GM12875 (cell line): ENCODE data around the gene AIFM3.

Experiments used
- H3K4me3 ChIP-seq: one replicate; pipeline ENCODE4 v1.5.1; 2011; ENCODE audit warnings: low read depth, low read length, control low read depth
- TF ChIP-seq, protein P1 (sequence below): IDR thresholded peaks from 2 replicates; pipeline ENCODE4 v1.5.1; 2011; ENCODE audit warnings: low read depth, mild to moderate bottlenecking, control low read depth, inconsistent platforms, low read length, moderate library complexity, borderline replicate concordance; ENCODE audit not compliant: insufficient read depth

Gene AIFM3

GRCh38 chr22:20944042-20944441 is 23.0 kb upstream of the AIFM3 start:
- no peak overlapping the region for H3K4me3 ChIP-seq
- TF ChIP-seq, protein P1, sequence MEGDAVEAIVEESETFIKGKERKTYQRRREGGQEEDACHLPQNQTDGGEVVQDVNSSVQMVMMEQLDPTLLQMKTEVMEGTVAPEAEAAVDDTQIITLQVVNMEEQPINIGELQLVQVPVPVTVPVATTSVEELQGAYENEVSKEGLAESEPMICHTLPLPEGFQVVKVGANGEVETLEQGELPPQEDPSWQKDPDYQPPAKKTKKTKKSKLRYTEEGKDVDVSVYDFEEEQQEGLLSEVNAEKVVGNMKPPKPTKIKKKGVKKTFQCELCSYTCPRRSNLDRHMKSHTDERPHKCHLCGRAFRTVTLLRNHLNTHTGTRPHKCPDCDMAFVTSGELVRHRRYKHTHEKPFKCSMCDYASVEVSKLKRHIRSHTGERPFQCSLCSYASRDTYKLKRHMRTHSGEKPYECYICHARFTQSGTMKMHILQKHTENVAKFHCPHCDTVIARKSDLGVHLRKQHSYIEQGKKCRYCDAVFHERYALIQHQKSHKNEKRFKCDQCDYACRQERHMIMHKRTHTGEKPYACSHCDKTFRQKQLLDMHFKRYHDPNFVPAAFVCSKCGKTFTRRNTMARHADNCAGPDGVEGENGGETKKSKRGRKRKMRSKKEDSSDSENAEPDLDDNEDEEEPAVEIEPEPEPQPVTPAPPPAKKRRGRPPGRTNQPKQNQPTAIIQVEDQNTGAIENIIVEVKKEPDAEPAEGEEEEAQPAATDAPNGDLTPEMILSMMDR = no peak

- H3K4me3 ChIP-seq = no peak overlapping the region
- TF ChIP-seq, protein P1 = no peak
Measured at GRCh38 chr22:20945578-20945934, 21.5 kb upstream of the AIFM3 start.

- TF ChIP-seq, protein P1 = no peak
- H3K4me3 ChIP-seq = no peak overlapping the region
Measured at GRCh38 chr22:20946080-20946986, 20.7 kb upstream of the AIFM3 start.

DNA sequence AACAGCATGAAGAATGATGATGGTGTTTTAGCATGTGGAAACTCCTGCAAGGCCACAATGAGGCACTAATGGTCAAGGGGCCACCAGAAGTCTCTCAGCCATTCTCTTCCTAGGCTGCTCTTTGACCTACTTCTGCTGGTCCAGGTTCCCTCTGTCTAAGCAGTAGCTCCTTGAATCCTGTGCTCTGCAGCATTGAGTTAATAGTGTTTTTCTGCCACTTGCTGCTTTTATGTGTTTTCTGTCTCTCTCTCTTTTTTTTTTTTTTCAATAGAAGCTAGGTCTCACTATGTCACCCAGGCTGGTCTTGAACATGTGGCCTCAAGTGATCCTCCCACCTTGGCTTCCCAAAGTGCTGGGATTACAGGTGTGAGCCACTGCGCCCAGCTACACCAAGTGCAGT is 20.1 kb upstream of the AIFM3 start:
- H3K4me3 ChIP-seq = no peak overlapping the region
- TF ChIP-seq, protein P1 = no peak

- TF ChIP-seq, protein P1 = no peak
- H3K4me3 ChIP-seq = no peak overlapping the region
Measured at GRCh38 chr22:20948450-20948849, 18.6 kb upstream of the AIFM3 start.

- no peak overlapping the region for H3K4me3 ChIP-seq
- TF ChIP-seq, protein P1 = no peak
Measured at GRCh38 chr22:20948989-20949388, 18.1 kb upstream of the AIFM3 start.

GRCh38 chr22:20949698-20950183 is 17.3 kb upstream of the AIFM3 start:
- H3K4me3 ChIP-seq = no peak overlapping the region
- TF ChIP-seq, protein P1 = no peak
